ENCODE measurements around the gene NOD1. TPM values are rescaled to one million over a fixed set of nuclear protein-coding genes. Genes with fewer than 3 reads are reported as not detected.

The NOD1 gene
- polyA plus RNA-seq, 3 donors = 2.8 to 15.0 (median 4.6) TPM

DNA sequence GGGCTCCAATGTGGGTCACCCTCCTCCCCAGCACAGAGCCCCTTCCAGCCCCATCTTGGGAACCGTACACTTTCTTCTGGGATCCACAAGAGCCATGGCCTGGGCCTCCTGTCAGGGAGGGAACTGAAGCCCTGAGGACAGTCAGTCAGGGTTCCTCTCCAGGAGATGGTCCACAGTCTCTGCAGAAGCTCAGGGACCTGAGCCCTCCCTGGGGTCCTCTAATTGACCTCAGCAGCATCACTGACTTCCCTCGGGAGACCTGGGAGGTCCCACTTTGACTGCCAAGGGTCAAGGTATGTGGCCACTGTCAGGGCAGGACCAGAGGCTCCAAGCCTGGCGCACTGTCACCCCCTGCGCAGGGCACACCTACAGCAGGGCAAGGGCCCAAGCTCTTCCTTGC, 32.3 kb downstream of the NOD1 start:
- TF ChIP-seq, protein P1, sequence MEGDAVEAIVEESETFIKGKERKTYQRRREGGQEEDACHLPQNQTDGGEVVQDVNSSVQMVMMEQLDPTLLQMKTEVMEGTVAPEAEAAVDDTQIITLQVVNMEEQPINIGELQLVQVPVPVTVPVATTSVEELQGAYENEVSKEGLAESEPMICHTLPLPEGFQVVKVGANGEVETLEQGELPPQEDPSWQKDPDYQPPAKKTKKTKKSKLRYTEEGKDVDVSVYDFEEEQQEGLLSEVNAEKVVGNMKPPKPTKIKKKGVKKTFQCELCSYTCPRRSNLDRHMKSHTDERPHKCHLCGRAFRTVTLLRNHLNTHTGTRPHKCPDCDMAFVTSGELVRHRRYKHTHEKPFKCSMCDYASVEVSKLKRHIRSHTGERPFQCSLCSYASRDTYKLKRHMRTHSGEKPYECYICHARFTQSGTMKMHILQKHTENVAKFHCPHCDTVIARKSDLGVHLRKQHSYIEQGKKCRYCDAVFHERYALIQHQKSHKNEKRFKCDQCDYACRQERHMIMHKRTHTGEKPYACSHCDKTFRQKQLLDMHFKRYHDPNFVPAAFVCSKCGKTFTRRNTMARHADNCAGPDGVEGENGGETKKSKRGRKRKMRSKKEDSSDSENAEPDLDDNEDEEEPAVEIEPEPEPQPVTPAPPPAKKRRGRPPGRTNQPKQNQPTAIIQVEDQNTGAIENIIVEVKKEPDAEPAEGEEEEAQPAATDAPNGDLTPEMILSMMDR (IDR thresholded peaks at IDR 0.05) = peak; percentile 29
- H3K79me2 ChIP-seq (ENCODE audit: insufficient read depth, low read length) = no peaks in the 10 kb centered on the region
- no peaks in the 10 kb centered on the region for H3K27me3 ChIP-seq (ENCODE audit: control insufficient read depth in 2 of 2, insufficient read depth in 2 of 2, low read length in 2 of 2)
- Mint-ChIP-seq H3K27ac (peak overlapping the region; percentile 17 to 85 (median 71)), H3K4me3 (peak overlapping the region in 1 of 2 donors; percentile 21), H3K9me3 (no peaks in the 10 kb centered on the region), H3K4me1 (peaks cover 6% of the 10 kb centered on the region), H3K36me3 (peaks cover 33 to 41% of the 10 kb centered on the region in 2 donors), H3K27me3 (ENCODE audit: low read depth in 3 of 3) (no peaks in the 10 kb centered on the region)
- no peak overlapping the region for H3K9ac ChIP-seq (ENCODE audit: insufficient read depth, low read length, poor library complexity, severe bottlenecking)
- H3K36me3 ChIP-seq (replicated peaks in 1 of 2; ENCODE audit: control insufficient read depth in 1 of 2, insufficient read depth in 2 of 2, low read length in 2 of 2) = peaks cover 45 to 52% of the 10 kb centered on the region in 2 donors
- H4K20me1 ChIP-seq (ENCODE audit: insufficient read depth, low read length) = no peaks in the 10 kb centered on the region
- no peak overlapping the region for H2AFZ ChIP-seq (ENCODE audit: insufficient read depth, low read depth, low read length, poor library complexity, severe bottlenecking)
- H3K9me3 ChIP-seq (replicated peaks in 1 of 2; ENCODE audit: control insufficient read depth in 1 of 2, insufficient read depth in 1 of 2, low read length in 2 of 2) = no peaks in the 10 kb centered on the region
- no peak overlapping the region for H3K4me3 ChIP-seq (replicated peaks in 1 of 3; ENCODE audit: low read depth in 2 of 3, low read length in 3 of 3)
- peak overlapping the region in 1 of 2 donors; percentile 21 for H3K27ac ChIP-seq (ENCODE audit: low read depth in 1 of 2, low read length in 2 of 2)
- peaks cover 10 to 14% of the 10 kb centered on the region in 2 donors for H3K4me1 ChIP-seq (ENCODE audit: control insufficient read depth in 1 of 2, insufficient read depth in 2 of 2, low read length in 2 of 2)
- intact Hi-C loops (cut with micrococcal nuclease) = loop anchor here in 1 of 2 donors (5.0 kb wide), 1 partner anchor 164 kb away; the partner anchor contains the start of gene ZNRF2
- no peak for DNase-seq
- WGBS (ENCODE audit: insufficient coverage) = 100% methylated on average over 4 of the region's 4 CpGs
- peak overlapping the region; percentile 30 for H3K4me2 ChIP-seq (replicated peaks; ENCODE audit: extremely low read depth, low read length, poor library complexity, severe bottlenecking)

DNA sequence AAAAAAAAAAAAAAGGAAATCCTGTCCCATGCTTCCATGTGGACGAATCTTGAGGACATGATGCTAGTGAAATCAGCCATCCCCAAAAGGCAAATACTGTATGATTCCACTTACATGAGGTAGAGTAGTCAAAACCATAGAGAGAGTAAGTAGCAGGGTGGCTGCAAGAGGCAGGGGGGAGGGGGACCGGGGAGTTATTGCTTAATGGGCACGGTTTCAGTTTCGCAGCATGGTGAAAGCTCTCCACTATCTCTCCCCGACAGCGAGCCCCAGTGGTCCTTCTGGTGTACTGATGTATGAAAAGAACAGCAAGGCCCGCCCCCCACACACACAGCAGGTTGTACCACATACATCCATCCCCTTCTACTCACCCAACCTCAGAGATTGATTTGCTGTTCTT, 32.8 kb downstream of the NOD1 start:
- H3K4me3 ChIP-seq (replicated peaks in 1 of 3; ENCODE audit: low read depth in 2 of 3, low read length in 3 of 3) = no peak overlapping the region
- peaks cover 40 to 47% of the 10 kb centered on the region in 2 donors for H3K36me3 ChIP-seq (replicated peaks in 1 of 2; ENCODE audit: control insufficient read depth in 1 of 2, insufficient read depth in 2 of 2, low read length in 2 of 2)
- TF ChIP-seq, protein P1 (IDR thresholded peaks at IDR 0.05) = peak; percentile 76
- peaks cover 10 to 14% of the 10 kb centered on the region in 2 donors for H3K4me1 ChIP-seq (ENCODE audit: control insufficient read depth in 1 of 2, insufficient read depth in 2 of 2, low read length in 2 of 2)
- H3K36me3 Mint-ChIP-seq = peaks cover 28 to 36% of the 10 kb centered on the region in 2 donors
- H3K27me3 ChIP-seq (ENCODE audit: control insufficient read depth in 2 of 2, insufficient read depth in 2 of 2, low read length in 2 of 2) = no peaks in the 10 kb centered on the region
- no peaks in the 10 kb centered on the region for H4K20me1 ChIP-seq (ENCODE audit: insufficient read depth, low read length)
- no peak overlapping the region for H2AFZ ChIP-seq (ENCODE audit: insufficient read depth, low read depth, low read length, poor library complexity, severe bottlenecking)
- H3K79me2 ChIP-seq (ENCODE audit: insufficient read depth, low read length) = no peaks in the 10 kb centered on the region
- no CpG with 5 or more reads among the region's 7 CpGs for WGBS (ENCODE audit: insufficient coverage)
- H3K27ac Mint-ChIP-seq = peak overlapping the region; percentile 17 to 85 (median 71)
- H3K27ac ChIP-seq (ENCODE audit: low read depth in 1 of 2, low read length in 2 of 2) = peak overlapping the region in 1 of 2 donors; percentile 21
- no peaks in the 10 kb centered on the region for H3K27me3 Mint-ChIP-seq (ENCODE audit: low read depth in 3 of 3)
- H3K4me1 Mint-ChIP-seq = peaks cover 6% of the 10 kb centered on the region
- intact Hi-C loops (cut with micrococcal nuclease) = loop anchor here in 1 of 2 donors (5.0 kb wide), 1 partner anchor 163 kb away; the partner anchor contains the start of gene ZNRF2
- peak overlapping the region; percentile 30 for H3K4me2 ChIP-seq (replicated peaks; ENCODE audit: extremely low read depth, low read length, poor library complexity, severe bottlenecking)
- peak; percentile 89 to 91 (median 90) for DNase-seq
- H3K9me3 ChIP-seq (replicated peaks in 1 of 2; ENCODE audit: control insufficient read depth in 1 of 2, insufficient read depth in 1 of 2, low read length in 2 of 2) = no peaks in the 10 kb centered on the region
- peak overlapping the region in 1 of 2 donors; percentile 21 for H3K4me3 Mint-ChIP-seq
- H3K9ac ChIP-seq (ENCODE audit: insufficient read depth, low read length, poor library complexity, severe bottlenecking) = no peak overlapping the region
- no peaks in the 10 kb centered on the region for H3K9me3 Mint-ChIP-seq

All from CD14-positive monocyte (primary cell).